Coronary artery (tissue), 2 donors: Measurements from ENCODE around the gene LUC7L2.

Experiments
- DNase-seq: peaks from one replicate; pipeline ENCODE4 v3.0.0-alpha.2; 2017; ENCODE audit warnings: low spot score
- H3K27ac ChIP-seq, 2 donors: fragments of 200-600 bp; sonication (generic); one replicate each; pipeline ENCODE4 v1.5.1; 2016 to 2019
- H3K4me3 ChIP-seq: fragments of 200-600 bp; sonication (generic); 2 replicates; pipeline ENCODE4 v1.5.1; 2016; ENCODE audit warnings: mild to moderate bottlenecking, moderate library complexity
- CTCF ChIP-seq: fragments of 200-600 bp; sonication (generic); IDR thresholded peaks from one replicate; pipeline ENCODE4 v1.5.1; 2019; ENCODE audit warnings: antibody characterized with exemption

The LUC7L2 gene

GRCh38 chr7:139365336-139365735, 5.6 kb downstream of the LUC7L2 start:
- no peak for TF ChIP-seq CTCF
- H3K4me3 ChIP-seq = no peak overlapping the region
- H3K27ac ChIP-seq = no peak overlapping the region
- DNase-seq = no peak

DNA sequence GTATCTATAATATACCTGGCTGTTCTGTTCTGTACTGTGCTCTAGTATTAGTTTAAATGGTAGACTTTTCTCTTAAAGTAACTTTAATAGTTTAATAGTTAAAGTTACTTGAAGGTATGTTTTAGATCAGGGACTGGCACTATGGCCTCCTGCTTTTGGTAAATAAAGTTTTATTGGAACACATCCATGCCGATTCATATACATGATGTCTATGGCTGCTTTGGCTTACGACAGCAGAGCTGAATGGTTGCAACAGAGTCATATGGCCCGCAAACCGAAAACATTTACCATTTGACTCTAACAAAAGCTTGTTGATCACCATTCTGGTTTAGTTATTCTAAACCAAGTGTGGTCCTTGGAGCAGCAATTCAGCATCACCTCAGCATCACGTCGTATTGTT, 6.7 kb downstream of the LUC7L2 start:
- no peak for DNase-seq
- no peak overlapping the region for H3K4me3 ChIP-seq
- no peak for TF ChIP-seq CTCF
- H3K27ac ChIP-seq = no peak overlapping the region

DNA sequence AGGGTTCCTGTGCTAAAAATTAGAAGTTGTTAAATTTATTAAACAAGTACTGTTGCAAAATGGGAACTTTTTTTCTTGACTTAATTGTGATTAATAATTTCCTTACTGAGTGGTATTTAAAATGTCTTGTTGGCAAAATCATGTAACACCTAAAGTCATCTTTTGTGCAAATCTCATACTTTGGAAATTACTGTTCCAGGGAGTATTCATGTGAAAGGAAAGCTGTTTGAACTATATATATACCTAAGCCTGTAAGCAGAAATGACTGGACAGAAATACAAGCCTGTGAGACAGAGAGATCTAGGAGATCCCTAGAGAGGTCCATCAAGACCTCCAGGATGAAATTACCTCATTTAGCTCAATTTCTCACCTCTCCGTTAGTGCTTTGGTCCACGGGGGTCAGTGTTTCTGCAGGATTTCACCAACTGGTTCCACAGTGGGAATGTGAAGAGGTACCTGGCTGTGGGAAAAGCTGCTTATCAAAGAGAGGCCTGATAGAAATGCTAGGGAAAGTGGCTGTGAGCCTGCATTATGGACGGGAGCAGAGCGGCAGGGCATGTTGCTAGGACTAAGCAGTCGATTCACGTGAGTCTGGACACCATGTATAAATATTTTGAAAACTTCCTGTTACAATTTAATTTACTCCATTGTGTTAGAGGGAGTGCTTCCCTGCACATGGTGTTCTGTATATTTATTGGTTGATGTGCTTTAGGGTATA, 7.9 kb downstream of the LUC7L2 start:
- H3K27ac ChIP-seq = no peak overlapping the region
- H3K4me3 ChIP-seq = no peak overlapping the region
- DNase-seq = no peak
- TF ChIP-seq CTCF = no peak

GRCh38 chr7:139370301-139370942, 10.7 kb downstream of the LUC7L2 start:
- DNase-seq = no peak

DNA sequence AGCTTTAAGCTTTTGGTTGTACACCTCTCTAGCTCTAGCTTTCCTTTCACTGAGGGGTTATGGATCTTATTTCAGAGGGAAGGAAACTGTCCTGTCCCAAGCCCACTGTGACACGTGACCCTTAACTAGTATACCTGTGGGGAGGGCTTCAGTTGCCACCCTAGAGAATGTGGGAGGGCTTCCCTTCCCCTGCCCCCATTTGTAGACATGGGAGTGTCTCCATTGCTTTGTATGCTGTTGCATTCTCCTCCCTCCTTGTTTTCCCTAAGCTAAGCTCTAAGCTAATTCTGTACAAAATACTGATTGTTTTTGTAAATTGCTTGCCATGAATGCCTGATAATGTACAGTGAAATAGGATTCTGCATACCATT, 11.2 kb downstream of the LUC7L2 start:
- no peak for DNase-seq
- TF ChIP-seq CTCF = no peak
- Histone ChIP-seq H3K4me3 (no peak overlapping the region), H3K27ac (no peak overlapping the region)

More at GRCh38 chr7:139370301-139370942, 10.7 kb downstream of the LUC7L2 start:
- Histone ChIP-seq H3K4me3 (no peak overlapping the region), H3K27ac (no peak overlapping the region)
- no peak for TF ChIP-seq CTCF

DNA sequence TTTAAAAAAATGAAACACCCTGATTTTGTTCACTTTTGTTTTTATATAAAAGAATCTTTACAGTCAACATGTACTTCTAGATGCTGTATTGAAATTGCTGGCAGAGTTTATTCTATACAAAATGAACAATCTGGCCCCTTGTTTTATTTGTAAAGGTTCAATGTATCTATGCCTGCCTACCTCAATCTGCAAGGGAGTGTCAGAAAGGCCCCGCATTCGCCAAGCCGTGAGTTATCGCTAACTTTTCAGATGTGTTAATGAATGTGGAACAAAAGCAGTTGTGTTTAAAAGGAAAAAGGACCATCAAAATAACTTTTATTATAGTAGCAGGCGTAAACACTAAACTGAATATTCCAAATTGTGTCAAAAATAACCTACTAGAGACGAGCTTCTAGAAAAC, 14.6 kb downstream of the LUC7L2 start:
- H3K27ac ChIP-seq = no peak overlapping the region
- H3K4me3 ChIP-seq = no peak overlapping the region
- TF ChIP-seq CTCF = no peak
- no peak for DNase-seq

DNA sequence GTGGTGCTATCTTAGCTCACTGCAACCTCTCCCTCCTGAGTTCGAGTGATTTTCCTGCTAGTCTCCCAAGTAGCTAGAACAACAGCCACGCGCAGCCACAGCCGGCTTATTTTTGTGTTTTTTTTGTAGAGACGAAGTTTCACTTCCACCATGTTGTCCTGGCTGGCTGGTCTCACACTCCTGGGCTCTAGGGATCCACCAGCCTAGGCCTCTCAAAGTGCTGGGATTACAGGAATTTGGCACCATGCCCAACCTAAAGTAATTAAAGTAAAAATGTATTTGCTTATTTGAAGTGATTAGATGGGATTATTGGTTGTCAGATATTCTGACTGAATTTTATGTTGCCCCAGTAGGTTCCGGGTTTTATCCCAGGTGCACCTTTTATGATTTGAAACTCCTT, 22.7 kb downstream of the LUC7L2 start:
- DNase-seq = no peak
- TF ChIP-seq CTCF = no peak
- Histone ChIP-seq H3K4me3 (no peak overlapping the region), H3K27ac (no peak overlapping the region)
